ENCODE measurements around the gene PARP8.
"Not testable (repeated sequence)": the region's sequence is repeated elsewhere in the genome, so short reads cannot be mapped to it uniquely, and the experiment has no call there.

The PARP8 gene

GRCh38 chr5:50791813-50792212 is 125.4 kb downstream of the PARP8 start:
- no peak for DNase-seq

- no peak for DNase-seq
Measured at GRCh38 chr5:50792843-50793242, 126.4 kb downstream of the PARP8 start.

GRCh38 chr5:50794812-50795211 is 128.4 kb downstream of the PARP8 start:
- no peak for DNase-seq

- no peak for DNase-seq
Measured at GRCh38 chr5:50798002-50798401, 131.6 kb downstream of the PARP8 start.

GRCh38 chr5:50799596-50799995 is 133.2 kb downstream of the PARP8 start:
- no peak for DNase-seq

- no peak for DNase-seq
Measured at GRCh38 chr5:50800410-50800809, 134.0 kb downstream of the PARP8 start.

GRCh38 chr5:50807661-50808060 is 141.2 kb downstream of the PARP8 start:
- DNase-seq, result no peak

GRCh38 chr5:50808406-50808805 is 142.0 kb downstream of the PARP8 start:
- no peak for DNase-seq

- DNase-seq, result not testable (repeated sequence)
Measured at GRCh38 chr5:50811746-50812145, 145.3 kb downstream of the PARP8 start.

- no peak for DNase-seq
Measured at GRCh38 chr5:50813691-50814090, 147.3 kb downstream of the PARP8 start.

- no peak for DNase-seq
Measured at GRCh38 chr5:50814556-50814955, 148.1 kb downstream of the PARP8 start.

GRCh38 chr5:50822046-50822445 is 155.6 kb downstream of the PARP8 start:
- no peak for DNase-seq

- no peak for DNase-seq
Measured at GRCh38 chr5:50822761-50823160, 156.3 kb downstream of the PARP8 start.

- no peak for DNase-seq
Measured at GRCh38 chr5:50823568-50823967, 157.1 kb downstream of the PARP8 start.

GRCh38 chr5:50824109-50824508 is 157.7 kb downstream of the PARP8 start:
- no peak for DNase-seq

- DNase-seq, result no peak
Measured at GRCh38 chr5:50827516-50828247, 161.2 kb downstream of the PARP8 start.

GRCh38 chr5:50829023-50829422 is 162.6 kb downstream of the PARP8 start:
- DNase-seq, result no peak

- DNase-seq, result no peak
Measured at GRCh38 chr5:50832657-50833284, 166.3 kb downstream of the PARP8 start.

GRCh38 chr5:50836356-50836755 is 169.9 kb downstream of the PARP8 start:
- DNase-seq, result no peak

GRCh38 chr5:50839472-50839871 is 173.0 kb downstream of the PARP8 start:
- no peak for DNase-seq

- DNase-seq, result no peak
Measured at GRCh38 chr5:50843091-50843490, 176.7 kb downstream of the PARP8 start.

GRCh38 chr5:50846261-50846660 is 179.8 kb downstream of the PARP8 start:
- DNase-seq, result no peak

- no peak for DNase-seq
Measured at GRCh38 chr5:50849554-50849953, 183.1 kb downstream of the PARP8 start.

GRCh38 chr5:50853151-50853550 is 186.7 kb downstream of the PARP8 start:
- DNase-seq, result no peak

- no peak for DNase-seq
Measured at GRCh38 chr5:50854082-50854481, 187.6 kb downstream of the PARP8 start.
